Measurements from ENCODE around the gene FGD2. TPM values are rescaled to one million over a fixed set of nuclear protein-coding genes. Genes with fewer than 3 reads are reported as not detected.

Gene FGD2
- total RNA-seq, 1 donor from 2014 or later, result not detected

GRCh38 chr6:37005827-37006567 is 542 bp downstream of the FGD2 start:
- no peak overlapping the region for H3K4me3 Mint-ChIP-seq (ENCODE audit: unreplicated experiment)
- no peaks in the 10 kb centered on the region for H3K9me3 Mint-ChIP-seq (ENCODE audit: unreplicated experiment)

DNA sequence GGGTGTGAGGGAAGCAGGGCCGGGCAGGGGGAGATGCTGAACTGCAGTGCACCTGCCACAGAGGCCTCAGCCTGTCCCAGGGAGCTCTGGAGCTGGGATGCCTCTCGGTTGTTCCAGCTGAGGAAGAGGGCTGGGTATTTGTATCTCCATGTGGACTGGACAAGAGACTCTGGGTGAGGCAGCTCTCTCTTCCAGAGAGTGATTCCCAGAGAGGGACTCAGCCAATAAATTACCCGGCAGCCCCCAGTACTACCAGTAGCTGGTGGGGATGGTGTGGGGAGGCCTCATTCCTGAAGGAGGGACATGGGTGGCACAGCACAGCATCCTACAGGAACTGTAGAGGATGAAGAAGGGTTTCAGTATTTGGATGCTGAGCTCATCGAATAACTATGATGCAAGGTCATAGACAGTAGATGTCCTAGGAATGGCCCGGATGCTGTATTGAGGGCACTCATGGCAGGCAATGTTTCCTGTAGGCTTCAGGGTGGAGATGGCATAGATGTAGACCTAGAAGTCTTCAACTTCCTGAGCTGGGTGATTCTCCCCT is 1.4 kb downstream of the FGD2 start:
- no peak overlapping the region for H3K27ac Mint-ChIP-seq (ENCODE audit: unreplicated experiment)
- DNase-seq, result no peak
- H3K27me3 Mint-ChIP-seq (ENCODE audit: unreplicated experiment), result peaks cover 6% of the 10 kb centered on the region
- TF ChIP-seq, protein P1, sequence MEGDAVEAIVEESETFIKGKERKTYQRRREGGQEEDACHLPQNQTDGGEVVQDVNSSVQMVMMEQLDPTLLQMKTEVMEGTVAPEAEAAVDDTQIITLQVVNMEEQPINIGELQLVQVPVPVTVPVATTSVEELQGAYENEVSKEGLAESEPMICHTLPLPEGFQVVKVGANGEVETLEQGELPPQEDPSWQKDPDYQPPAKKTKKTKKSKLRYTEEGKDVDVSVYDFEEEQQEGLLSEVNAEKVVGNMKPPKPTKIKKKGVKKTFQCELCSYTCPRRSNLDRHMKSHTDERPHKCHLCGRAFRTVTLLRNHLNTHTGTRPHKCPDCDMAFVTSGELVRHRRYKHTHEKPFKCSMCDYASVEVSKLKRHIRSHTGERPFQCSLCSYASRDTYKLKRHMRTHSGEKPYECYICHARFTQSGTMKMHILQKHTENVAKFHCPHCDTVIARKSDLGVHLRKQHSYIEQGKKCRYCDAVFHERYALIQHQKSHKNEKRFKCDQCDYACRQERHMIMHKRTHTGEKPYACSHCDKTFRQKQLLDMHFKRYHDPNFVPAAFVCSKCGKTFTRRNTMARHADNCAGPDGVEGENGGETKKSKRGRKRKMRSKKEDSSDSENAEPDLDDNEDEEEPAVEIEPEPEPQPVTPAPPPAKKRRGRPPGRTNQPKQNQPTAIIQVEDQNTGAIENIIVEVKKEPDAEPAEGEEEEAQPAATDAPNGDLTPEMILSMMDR (IDR thresholded peaks at IDR 0.05; ENCODE audit: partially characterized antibody, unreplicated experiment), result no peak
- H3K4me1 Mint-ChIP-seq (ENCODE audit: low read depth, unreplicated experiment), result no peaks in the 10 kb centered on the region
- H3K9me3 Mint-ChIP-seq (ENCODE audit: unreplicated experiment), result no peaks in the 10 kb centered on the region
- no peak overlapping the region for H3K4me3 Mint-ChIP-seq (ENCODE audit: unreplicated experiment)
- H3K36me3 Mint-ChIP-seq (ENCODE audit: unreplicated experiment), result no peaks in the 10 kb centered on the region

More at GRCh38 chr6:37005827-37006567, 542 bp downstream of the FGD2 start:
- no peak overlapping the region for H3K27ac Mint-ChIP-seq (ENCODE audit: unreplicated experiment)
- no peaks in the 10 kb centered on the region for H3K36me3 Mint-ChIP-seq (ENCODE audit: unreplicated experiment)
- no peak for DNase-seq
- TF ChIP-seq, protein P1 (IDR thresholded peaks at IDR 0.05; ENCODE audit: partially characterized antibody, unreplicated experiment), result no peak
- peaks cover 6% of the 10 kb centered on the region for H3K27me3 Mint-ChIP-seq (ENCODE audit: unreplicated experiment)
- no peaks in the 10 kb centered on the region for H3K4me1 Mint-ChIP-seq (ENCODE audit: low read depth, unreplicated experiment)

- H3K9me3 Mint-ChIP-seq (ENCODE audit: unreplicated experiment), result no peaks in the 10 kb centered on the region
- peaks cover 8% of the 10 kb centered on the region for H3K27me3 Mint-ChIP-seq (ENCODE audit: unreplicated experiment)
- no peaks in the 10 kb centered on the region for H3K4me1 Mint-ChIP-seq (ENCODE audit: low read depth, unreplicated experiment)
- H3K36me3 Mint-ChIP-seq (ENCODE audit: unreplicated experiment), result no peaks in the 10 kb centered on the region
- TF ChIP-seq, protein P1 (IDR thresholded peaks at IDR 0.05; ENCODE audit: partially characterized antibody, unreplicated experiment), result no peak
- no peak overlapping the region for H3K27ac Mint-ChIP-seq (ENCODE audit: unreplicated experiment)
- DNase-seq, result no peak
- no peak overlapping the region for H3K4me3 Mint-ChIP-seq (ENCODE audit: unreplicated experiment)
Measured at GRCh38 chr6:37007340-37008043, 2.0 kb downstream of the FGD2 start.

GRCh38 chr6:37008484-37009465 is 3.3 kb downstream of the FGD2 start:
- Mint-ChIP-seq H3K36me3 (ENCODE audit: unreplicated experiment) (no peaks in the 10 kb centered on the region), H3K27me3 (ENCODE audit: unreplicated experiment) (peaks cover 8% of the 10 kb centered on the region), H3K4me1 (ENCODE audit: low read depth, unreplicated experiment) (no peaks in the 10 kb centered on the region), H3K27ac (ENCODE audit: unreplicated experiment) (no peak overlapping the region), H3K9me3 (ENCODE audit: unreplicated experiment) (no peaks in the 10 kb centered on the region), H3K4me3 (ENCODE audit: unreplicated experiment) (no peak overlapping the region)
- TF ChIP-seq, protein P1 (IDR thresholded peaks at IDR 0.05; ENCODE audit: partially characterized antibody, unreplicated experiment), result no peak
- no peak for DNase-seq

Measured in glutamatergic neuron (in vitro differentiated cells).